Stimulated activated CD8-positive, alpha-beta memory T cell treated with anti-CD3 and anti-CD28 coated beads, Interleukin-7, amount 100 ng/mL, for 48 hours (primary cell): Measurements from ENCODE around the gene TSPAN14.

Experiments used
- DNase-seq, 2 donors: peaks; one replicate each; pipeline ENCODE4 v3.0.0-alpha.2; 2020; ENCODE audit warnings: low read depth in 1 of 2; ENCODE audit errors: extremely low read depth in 1 of 2

TSPAN14 gene

GRCh38 chr10:80502621-80503583 lies 48.8 kb downstream of the TSPAN14 start:
- DNase-seq, result no peak

GRCh38 chr10:80503584-80504157 lies 49.6 kb downstream of the TSPAN14 start:
- DNase-seq, result no peak

GRCh38 chr10:80504158-80504811 lies 50.2 kb downstream of the TSPAN14 start:
- no peak for DNase-seq

GRCh38 chr10:80504897-80505465 lies 50.9 kb downstream of the TSPAN14 start:
- no peak for DNase-seq

- no peak for DNase-seq
Measured at GRCh38 chr10:80506189-80506575, 52.1 kb downstream of the TSPAN14 start.

GRCh38 chr10:80506836-80507487 lies 52.9 kb downstream of the TSPAN14 start:
- no peak for DNase-seq

- no peak for DNase-seq
Measured at GRCh38 chr10:80509108-80509402, 54.9 kb downstream of the TSPAN14 start.

- DNase-seq, result no peak
Measured at GRCh38 chr10:80509403-80510161, 55.5 kb downstream of the TSPAN14 start.

- DNase-seq, result no peak
Measured at GRCh38 chr10:80512031-80512526, 58.0 kb downstream of the TSPAN14 start.

- DNase-seq, result no peak
Measured at GRCh38 chr10:80513106-80513505, 59.0 kb downstream of the TSPAN14 start.

- DNase-seq, result no peak
Measured at GRCh38 chr10:80515511-80515910, 61.4 kb downstream of the TSPAN14 start.

- DNase-seq, result no peak
Measured at GRCh38 chr10:80515941-80516340, 61.8 kb downstream of the TSPAN14 start.

- no peak for DNase-seq
Measured at GRCh38 chr10:80516506-80517075, 62.5 kb downstream of the TSPAN14 start.

- DNase-seq, result no peak
Measured at GRCh38 chr10:80517416-80518142, 63.5 kb downstream of the TSPAN14 start.

- no peak for DNase-seq
Measured at GRCh38 chr10:80518143-80518806, 64.2 kb downstream of the TSPAN14 start.

- DNase-seq, result no peak
Measured at GRCh38 chr10:80518807-80519360, 64.8 kb downstream of the TSPAN14 start.

- DNase-seq, result no peak
Measured at GRCh38 chr10:80519936-80520650, 66.0 kb downstream of the TSPAN14 start.
